Skin epidermis (tissue), 12 donors: ENCODE measurements around the gene CNGB1.

Experiments used
- H3K27ac ChIP-seq, 21 experiments: fragments of 200-600 bp; sonication (generic) in 11 of 21; one replicate each; pipeline ENCODE4 v1.5.0; 2020; ENCODE audit warnings: mild to moderate bottlenecking in 3 of 21, inconsistent platforms in 2 of 21, moderate library complexity in 2 of 21
- H3K4me3 ChIP-seq, 7 experiments: fragments of 200-600 bp; sonication (generic) in 2 of 7; one replicate each; pipeline ENCODE4 v1.5.0; 2020; ENCODE audit warnings: inconsistent platforms in 2 of 7, mild to moderate bottlenecking in 2 of 7, moderate library complexity in 1 of 7

CNGB1 gene

GRCh38 chr16:57998486-57998885, 27.6 kb upstream of the CNGB1 start:
- peak overlapping the region in 14 of 21 experiments; percentile 21 to 94 (median 86) for H3K27ac ChIP-seq
- peak overlapping the region in 1 of 7 experiments; percentile 88 for H3K4me3 ChIP-seq

- peak overlapping the region in 7 of 21 experiments; percentile 21 to 94 (median 88) for H3K27ac ChIP-seq
Measured at GRCh38 chr16:57997528-57998265, 26.8 kb upstream of the CNGB1 start.

GRCh38 chr16:57997176-57997527, 26.2 kb upstream of the CNGB1 start:
- H3K27ac ChIP-seq, result no peak overlapping the region

More at GRCh38 chr16:57997528-57998265, 26.8 kb upstream of the CNGB1 start:
- H3K4me3 ChIP-seq, result no peak overlapping the region

GRCh38 chr16:57996406-57997175, 25.7 kb upstream of the CNGB1 start:
- Histone ChIP-seq H3K4me3 (no peak overlapping the region), H3K27ac (no peak overlapping the region)

More at GRCh38 chr16:57997176-57997527, 26.2 kb upstream of the CNGB1 start:
- H3K4me3 ChIP-seq, result no peak overlapping the region

- peak overlapping the region in 4 of 21 experiments; percentile 8 to 55 (median 34) for H3K27ac ChIP-seq
- no peak overlapping the region for H3K4me3 ChIP-seq
Measured at GRCh38 chr16:57995721-57996405, 24.9 kb upstream of the CNGB1 start.

DNA sequence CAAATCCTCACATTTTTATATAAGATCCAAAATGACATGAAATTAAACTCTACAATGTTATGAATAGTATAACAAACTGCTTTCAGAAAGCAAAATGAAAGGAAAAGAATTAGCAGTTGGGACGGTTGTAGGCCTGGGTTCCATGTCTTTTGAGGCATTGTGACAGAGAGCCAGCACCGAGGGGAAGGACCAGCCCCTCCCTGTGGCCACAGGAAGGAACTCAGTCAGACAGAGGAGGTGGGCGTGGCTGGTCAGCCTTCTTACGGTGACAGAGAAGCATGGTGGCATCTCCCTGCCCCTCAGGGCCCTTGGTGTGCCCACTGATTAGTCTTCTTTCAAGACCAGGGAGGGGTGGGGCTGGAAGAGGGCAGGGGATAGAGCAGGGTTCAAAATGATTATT, 23.9 kb upstream of the CNGB1 start:
- Histone ChIP-seq H3K4me3 (no peak overlapping the region), H3K27ac (peak overlapping the region in 3 of 21 experiments; percentile 11 to 55 (median 34))

- Histone ChIP-seq H3K4me3 (no peak overlapping the region), H3K27ac (peak overlapping the region in 1 of 21 experiments; percentile 20)
Measured at GRCh38 chr16:57994361-57994760, 23.4 kb upstream of the CNGB1 start.

- Histone ChIP-seq H3K4me3 (no peak overlapping the region), H3K27ac (peak overlapping the region in 2 of 21 experiments; percentile 27 to 47)
Measured at GRCh38 chr16:57993897-57994296, 23.0 kb upstream of the CNGB1 start.

DNA sequence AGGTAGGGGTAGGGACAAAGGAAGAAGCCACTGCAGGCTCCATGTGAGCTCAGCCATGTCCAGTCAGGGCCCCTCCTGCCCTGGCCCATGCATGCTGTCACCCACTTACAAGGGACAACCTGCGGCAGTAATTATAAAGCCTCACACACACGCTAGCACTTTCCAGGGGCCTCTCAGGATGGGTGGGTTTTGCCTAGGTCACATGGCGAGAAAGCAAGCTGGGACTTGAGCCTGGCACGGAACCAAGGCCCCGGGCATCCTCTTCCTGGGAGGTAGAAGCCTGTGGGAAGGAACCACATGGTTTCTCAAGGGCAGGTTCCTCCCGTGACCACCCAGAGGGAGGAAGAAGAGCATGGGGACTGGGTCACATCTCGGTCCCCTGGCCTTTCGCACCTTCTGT, 22.5 kb upstream of the CNGB1 start:
- H3K27ac ChIP-seq, result peak overlapping the region in 5 of 21 experiments; percentile 27 to 61 (median 33)

GRCh38 chr16:57992084-57992483, 21.2 kb upstream of the CNGB1 start:
- Histone ChIP-seq H3K27ac (no peak overlapping the region), H3K4me3 (no peak overlapping the region)

More for the DNA sequence above, 22.5 kb upstream of the CNGB1 start:
- no peak overlapping the region for H3K4me3 ChIP-seq

- Histone ChIP-seq H3K4me3 (no peak overlapping the region), H3K27ac (no peak overlapping the region)
Measured at GRCh38 chr16:57991551-57992059, 20.7 kb upstream of the CNGB1 start.

GRCh38 chr16:57988929-57989328, 18.0 kb upstream of the CNGB1 start:
- no peak overlapping the region for H3K27ac ChIP-seq

DNA sequence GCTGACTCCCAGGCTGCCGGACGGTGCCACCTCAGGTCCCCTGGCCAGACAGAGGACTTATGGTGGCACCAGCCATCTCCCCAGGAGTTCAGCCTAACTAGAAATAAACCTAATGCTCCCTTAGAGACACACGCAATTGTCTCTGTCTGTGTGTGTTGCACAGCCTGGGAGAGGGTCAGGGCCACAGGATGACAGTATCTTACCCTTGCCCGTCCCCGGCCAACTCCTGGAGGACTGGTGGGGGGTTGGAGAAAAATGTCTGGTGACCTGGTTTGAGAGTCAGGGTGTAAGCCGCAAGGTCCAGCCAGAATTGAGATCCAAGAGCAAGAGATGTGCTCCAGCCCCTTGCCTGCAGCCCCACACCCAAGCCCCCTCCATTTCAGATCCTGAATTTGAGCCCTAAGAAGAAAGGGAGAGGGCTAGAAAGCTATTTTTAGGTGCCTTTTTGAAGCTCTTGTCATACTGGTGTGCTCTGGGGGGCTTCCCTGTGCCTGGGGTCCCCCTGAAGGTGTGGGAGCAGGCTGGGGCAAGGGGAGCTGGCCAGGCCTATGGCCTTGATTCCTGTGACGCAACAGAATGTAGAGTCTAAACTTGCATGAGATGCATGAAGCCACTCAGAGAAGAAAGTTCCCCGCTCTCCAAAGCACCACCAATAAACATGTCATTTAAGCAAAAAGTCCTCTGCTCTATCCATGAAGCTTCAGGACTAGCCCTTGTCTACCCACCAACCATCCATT, 16.7 kb upstream of the CNGB1 start:
- Histone ChIP-seq H3K27ac (no peak overlapping the region), H3K4me3 (no peak overlapping the region)

More at GRCh38 chr16:57988929-57989328, 18.0 kb upstream of the CNGB1 start:
- H3K4me3 ChIP-seq, result no peak overlapping the region

DNA sequence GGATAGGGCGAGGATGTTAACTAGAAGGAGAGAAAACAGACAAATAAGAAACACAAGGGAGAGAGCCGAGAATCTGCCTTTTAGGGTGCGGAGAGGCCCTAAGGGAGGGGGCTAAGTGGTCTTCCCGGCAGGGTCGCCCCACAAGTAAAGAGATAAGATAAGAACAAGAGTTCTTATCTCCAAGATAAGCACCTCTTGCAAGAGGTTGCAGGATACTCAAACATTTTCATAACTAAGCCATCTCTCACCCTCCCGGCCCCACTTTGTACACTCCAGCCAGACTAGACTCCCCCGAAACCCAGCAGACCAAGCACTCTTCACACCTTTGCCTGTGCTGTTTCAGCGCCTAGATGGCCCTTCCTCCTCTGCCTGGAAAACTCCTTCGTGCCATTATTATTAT, 15.3 kb upstream of the CNGB1 start:
- Histone ChIP-seq H3K4me3 (no peak overlapping the region), H3K27ac (no peak overlapping the region)

- Histone ChIP-seq H3K27ac (peak overlapping the region in 7 of 21 experiments; percentile 6 to 51 (median 39)), H3K4me3 (peak overlapping the region; percentile 14 to 45 (median 39))
Measured at GRCh38 chr16:57985204-57986181, 14.6 kb upstream of the CNGB1 start.

GRCh38 chr16:57984443-57985203, 13.7 kb upstream of the CNGB1 start:
- H3K27ac ChIP-seq, result peak overlapping the region in 4 of 21 experiments; percentile 6 to 51 (median 34)
- H3K4me3 ChIP-seq, result peak overlapping the region; percentile 14 to 45 (median 39)

GRCh38 chr16:57982385-57982784, 11.5 kb upstream of the CNGB1 start:
- Histone ChIP-seq H3K27ac (no peak overlapping the region), H3K4me3 (no peak overlapping the region)
